Nucleus accumbens (tissue), 56 donors: ENCODE results near the gene PPM1N.

Source experiments
- DNase-seq, 56 donors: peaks; one replicate each; lab custom pipeline; 2025; lab: John Stamatoyannopoulos, UW

PPM1N gene

DNA sequence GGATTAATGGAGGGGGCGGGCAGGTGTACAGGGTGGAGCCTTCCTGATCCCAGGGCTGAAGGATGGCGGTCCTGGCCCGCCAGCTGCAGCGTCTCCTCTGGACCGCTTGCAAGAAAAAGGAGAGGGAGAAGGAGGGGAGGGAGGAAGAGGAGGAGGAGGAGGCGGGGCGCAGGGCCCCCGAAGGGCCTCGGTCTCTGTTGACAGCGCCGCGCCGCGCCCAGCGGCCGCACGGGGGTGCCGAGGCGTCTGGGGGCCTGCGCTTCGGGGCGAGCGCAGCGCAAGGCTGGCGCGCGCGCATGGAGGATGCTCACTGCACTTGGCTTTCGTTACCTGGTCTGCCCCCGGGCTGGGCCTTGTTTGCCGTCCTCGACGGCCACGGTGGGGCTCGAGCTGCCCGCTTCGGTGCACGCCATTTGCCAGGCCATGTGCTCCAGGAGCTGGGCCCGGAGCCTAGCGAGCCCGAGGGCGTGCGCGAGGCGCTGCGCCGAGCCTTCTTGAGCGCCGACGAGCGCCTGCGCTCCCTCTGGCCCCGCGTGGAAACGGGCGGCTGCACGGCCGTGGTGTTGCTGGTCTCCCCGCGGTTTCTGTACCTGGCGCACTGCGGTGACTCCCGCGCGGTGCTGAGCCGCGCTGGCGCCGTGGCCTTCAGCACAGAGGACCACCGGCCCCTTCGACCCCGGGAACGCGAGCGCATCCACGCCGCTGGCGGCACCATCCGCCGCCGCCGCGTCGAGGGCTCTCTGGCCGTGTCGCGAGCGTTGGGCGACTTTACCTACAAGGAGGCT lies at the start of gene PPM1N:
PPM1N (plus strand) TSS at position 33 of the 785 bp plus-strand sequence; CDS start at position 63, 30 bp downstream.
- peak in 8 of 56 donors; percentile 3 to 25 (median 15) for DNase-seq

GRCh38 chr19:45448887-45449299 lies 49.4 kb upstream of the PPM1N start:
- peak in 11 of 56 donors; percentile 3 to 38 (median 23) for DNase-seq

GRCh38 chr19:45450012-45450333 lies 48.3 kb upstream of the PPM1N start:
- no peak for DNase-seq

GRCh38 chr19:45451131-45451849 lies 47.0 kb upstream of the PPM1N start:
- peak in 8 of 56 donors; percentile 23 to 52 (median 40) for DNase-seq

GRCh38 chr19:45451850-45452387 lies 46.3 kb upstream of the PPM1N start:
- no peak for DNase-seq

- peak in 7 of 56 donors; percentile 2 to 49 (median 34) for DNase-seq
Observed at GRCh38 chr19:45455707-45456499, 42.3 kb upstream of the PPM1N start.

DNA sequence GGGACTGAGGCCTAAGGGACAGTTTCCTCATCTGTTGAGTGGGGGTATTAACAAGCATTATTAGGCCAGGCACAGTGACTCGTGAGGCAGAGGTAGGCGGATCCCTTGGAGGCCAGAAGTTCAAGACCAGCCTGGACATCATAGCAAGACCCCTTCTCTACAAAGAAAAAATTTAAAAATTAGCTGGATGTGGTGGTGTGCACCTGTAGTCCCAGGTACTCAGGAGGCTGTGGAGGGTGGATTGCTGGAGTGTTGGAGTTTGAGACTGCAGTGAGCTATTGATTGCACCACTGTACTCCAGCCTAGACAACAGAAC lies 41.8 kb upstream of the PPM1N start:
- DNase-seq: no peak

DNA sequence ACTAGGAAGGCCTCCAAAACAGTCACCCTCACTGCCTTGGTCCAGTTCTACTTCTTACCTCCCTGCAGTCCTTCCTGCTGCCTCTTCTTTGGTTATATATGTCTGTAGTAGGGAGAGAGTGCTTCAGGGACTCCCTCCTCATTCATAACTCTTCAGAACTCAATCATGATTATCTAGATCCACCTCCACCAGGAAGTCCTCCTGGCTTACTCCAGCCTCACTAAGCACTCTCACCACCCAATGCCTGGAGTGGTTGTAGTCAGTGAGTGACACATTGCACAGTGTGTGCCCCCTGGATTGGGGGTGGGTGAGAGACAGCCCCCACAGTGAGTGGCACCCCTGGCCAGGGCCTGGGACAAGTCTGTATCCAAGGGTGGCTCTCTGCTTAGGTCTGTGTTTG lies 40.5 kb upstream of the PPM1N start:
- DNase-seq: no peak

DNA sequence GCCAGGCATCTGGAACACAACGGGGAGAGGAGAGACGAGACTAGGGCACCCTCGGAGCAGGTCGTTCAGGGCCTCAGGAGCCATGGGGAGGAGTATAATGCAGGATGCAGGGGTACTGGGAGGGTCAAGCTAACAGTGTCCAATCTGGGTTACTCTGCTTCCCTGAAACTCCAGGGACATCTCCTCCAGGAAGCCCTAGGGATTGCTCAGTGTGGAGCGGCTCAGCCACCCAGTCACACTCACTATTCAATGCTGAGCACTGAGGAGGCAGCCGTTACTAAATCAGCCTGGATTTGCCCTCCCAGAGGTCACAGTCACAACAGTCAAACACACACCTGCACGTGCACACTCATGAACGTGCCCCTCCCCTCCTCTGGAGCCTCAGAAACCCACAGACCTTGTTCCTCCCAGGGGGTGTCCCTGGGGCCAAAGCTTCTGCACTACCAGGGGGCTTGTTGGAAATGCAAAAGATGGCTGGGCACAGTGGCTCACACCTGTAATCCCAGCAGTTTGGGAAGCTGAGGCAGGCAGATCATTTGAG lies 37.4 kb upstream of the PPM1N start:
- DNase-seq: no peak

DNA sequence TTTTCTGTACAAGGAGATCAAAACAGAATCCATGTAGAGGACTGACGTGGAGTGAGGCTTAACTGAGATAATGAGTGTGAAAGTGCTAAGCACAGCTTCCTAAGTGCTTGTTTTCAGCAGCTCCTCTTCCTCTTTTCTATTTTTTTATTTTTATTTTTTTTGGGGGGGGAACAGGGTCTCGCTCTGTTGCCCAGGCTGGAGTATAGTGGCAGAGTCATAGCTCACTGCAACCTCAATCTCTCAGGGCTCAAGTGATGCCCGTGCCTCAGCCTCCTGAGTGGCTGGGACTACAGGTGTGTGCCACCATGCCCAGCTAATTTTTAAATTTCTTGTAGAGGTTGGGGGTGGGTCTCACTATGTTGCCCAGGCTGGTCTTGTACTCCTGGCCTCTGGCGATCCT lies 36.1 kb upstream of the PPM1N start:
- DNase-seq: no peak

DNA sequence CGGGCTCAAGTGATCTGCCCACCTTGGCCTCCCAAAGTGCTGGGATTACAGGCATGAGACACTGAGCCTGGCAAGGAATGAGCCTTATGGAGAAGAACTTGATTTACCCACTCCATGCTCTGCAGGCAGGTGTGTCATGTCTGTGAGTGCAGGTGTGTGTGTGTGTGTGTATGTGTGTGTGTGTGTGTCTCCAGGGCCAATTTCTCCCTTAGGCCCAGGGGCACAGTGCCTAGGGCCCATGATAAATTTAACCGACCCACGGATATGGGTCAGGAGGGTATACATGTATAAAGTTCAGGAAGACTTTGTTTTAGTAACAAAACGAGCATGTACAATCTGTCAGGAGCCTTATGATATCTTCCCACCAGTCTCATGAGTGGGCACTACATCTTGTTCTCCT lies 35.0 kb upstream of the PPM1N start:
- DNase-seq: no peak

GRCh38 chr19:45464274-45464673 lies 34.0 kb upstream of the PPM1N start:
- DNase-seq: no peak

DNA sequence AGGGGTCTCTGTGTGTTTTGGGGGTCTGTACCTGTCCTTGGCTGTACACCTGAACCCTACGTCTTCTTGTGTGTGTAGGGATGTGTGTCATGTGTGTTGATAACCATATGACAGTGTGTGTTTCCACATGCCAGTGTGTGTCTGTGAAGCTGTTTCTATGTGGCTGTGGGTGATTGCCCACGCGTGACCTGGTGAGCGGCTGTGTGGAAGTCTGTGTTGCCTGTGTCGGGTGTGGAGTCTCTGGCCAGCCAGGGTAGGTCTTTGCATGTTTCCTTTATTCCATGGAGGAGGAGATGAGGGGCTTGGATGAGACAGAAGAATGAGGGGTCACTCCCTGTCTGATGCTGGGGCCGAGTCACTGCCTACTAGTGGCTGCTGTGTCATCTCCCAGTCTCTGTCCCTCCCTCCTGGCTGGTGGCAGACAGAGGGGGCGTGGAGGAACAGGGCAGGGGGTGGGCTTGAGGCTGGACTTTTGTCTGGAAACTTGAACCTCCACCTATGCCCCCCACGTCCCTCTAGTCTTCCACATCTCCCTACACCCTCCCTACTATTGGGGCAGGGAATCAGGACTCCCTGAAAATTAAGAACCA lies 33.3 kb upstream of the PPM1N start:
- DNase-seq: no peak

DNA sequence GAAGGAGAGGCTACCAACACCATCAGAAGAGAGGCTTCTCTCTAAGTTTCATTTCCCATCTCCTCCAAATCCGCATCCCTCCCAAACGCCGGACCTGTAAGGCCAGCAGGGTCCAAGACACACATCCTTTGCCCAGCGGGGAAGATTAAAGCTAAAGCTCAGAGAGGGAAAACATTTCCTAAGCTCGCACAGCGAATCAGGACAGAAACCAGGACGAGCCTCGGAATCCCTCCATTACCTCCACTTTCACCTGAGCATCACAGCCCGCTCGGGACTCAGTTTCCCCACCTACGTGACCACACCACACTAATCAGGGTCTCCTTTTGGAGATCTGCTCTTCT lies 31.2 kb upstream of the PPM1N start:
- no peak for DNase-seq

DNA sequence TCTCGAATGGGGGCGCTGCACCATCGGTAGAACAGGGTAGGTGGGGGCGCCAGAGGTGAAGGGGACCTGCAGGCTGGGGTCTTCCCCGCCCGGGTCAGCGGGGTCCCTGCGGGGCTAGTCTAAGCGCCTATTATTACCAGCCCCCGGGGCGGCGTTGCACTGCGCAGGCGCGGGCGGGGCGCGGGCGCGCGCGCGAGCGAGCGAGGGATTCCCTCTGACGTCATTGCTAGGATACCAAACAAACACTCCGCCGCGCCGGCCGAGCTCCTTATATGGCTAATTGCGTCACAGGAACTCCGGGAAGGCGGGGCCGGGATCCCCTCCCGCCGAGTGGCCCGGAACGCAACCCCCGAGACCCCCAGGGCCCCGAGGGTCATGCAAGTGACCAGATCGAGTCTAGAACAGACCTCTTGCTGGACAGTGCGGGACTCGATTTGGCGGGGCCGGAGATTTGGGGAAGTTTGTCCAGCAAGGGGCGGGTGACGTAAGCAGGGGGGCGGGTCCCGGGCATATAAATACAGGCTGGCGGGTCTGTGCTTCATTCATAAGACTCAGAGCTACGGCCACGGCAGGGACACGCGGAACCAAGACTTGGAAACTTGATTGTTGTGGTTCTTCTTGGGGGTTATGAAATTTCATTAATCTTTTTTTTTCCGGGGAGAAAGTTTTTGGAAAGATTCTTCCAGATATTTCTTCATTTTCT lies 30.6 kb upstream of the PPM1N start, which contains the start of gene FOSB:
FOSB (plus strand) TSS at position 541 of the 703 bp plus-strand sequence. CDS start 591 bp downstream, outside the sequence.
- peak; percentile 60 to 99 (median 93) for DNase-seq

- peak in 4 of 56 donors; percentile 19 to 50 (median 33) for DNase-seq
Observed at GRCh38 chr19:45468159-45468651, 30.0 kb upstream of the PPM1N start.

DNA sequence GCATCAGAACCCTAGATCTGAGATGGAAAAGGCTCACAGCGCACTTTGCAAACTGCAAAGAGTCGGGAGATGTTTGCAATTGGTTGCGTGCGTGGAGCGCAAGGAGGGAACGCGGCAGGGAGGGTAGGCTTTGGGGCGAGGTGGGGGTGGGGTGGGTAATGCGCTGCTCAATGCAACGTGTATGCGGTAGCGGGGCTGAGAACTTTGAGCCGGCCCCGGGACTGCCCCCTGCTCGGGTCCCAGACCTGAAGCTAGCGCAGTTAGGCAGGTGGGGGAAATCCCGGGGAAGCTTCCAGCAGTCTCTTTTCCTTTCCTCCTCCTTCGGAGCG lies 29.5 kb upstream of the PPM1N start:
- DNase-seq: peak in 12 of 56 donors; percentile 42 to 80 (median 52)

DNA sequence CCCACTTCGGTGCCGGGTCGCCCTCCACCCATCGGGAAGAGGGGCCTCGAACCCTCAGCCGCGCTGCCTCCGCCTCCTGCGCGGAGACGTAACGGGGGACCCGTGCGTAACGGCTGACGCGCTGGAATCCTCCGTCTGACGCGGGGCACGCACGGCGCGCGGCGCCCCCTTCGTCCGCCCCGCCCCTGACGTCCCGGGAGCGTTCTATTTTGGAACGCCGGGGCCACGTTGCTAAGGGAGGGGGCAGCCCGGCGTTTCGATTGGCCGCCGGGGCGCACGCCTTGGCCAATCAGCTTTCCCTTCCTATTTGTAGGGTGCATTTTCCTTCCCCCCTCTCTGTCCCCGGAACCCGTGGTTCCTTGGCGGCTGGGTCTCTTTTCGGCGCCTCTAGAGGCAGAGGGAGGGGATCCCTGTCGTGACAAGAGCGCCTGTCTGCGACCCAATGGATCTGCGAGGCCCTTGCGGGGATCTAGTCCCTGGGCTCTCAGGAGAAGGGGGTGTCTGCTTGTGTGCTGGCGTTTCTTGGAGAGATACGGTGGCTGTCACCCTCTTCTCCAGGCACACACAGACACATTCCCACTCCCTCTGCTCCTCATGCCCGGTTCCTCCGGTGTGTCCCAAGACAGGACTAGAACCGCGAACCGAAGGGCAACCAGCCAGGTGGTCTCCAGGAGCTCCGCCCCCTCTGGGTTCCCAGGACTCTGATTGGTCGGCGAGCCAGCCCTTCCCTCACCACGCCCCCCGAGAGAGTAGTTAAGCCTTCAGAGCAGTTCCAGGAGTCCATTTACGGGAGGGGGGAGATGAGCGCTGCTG lies 28.9 kb upstream of the PPM1N start:
- peak; percentile 37 to 94 (median 82) for DNase-seq
